ENCODE data around the gene MYF5. TPM values are rescaled to one million over a fixed set of nuclear protein-coding genes. Genes with fewer than 3 reads are reported as not detected.

Gene MYF5
- total RNA-seq, 1 donor from 2014 or later: not detected

DNA sequence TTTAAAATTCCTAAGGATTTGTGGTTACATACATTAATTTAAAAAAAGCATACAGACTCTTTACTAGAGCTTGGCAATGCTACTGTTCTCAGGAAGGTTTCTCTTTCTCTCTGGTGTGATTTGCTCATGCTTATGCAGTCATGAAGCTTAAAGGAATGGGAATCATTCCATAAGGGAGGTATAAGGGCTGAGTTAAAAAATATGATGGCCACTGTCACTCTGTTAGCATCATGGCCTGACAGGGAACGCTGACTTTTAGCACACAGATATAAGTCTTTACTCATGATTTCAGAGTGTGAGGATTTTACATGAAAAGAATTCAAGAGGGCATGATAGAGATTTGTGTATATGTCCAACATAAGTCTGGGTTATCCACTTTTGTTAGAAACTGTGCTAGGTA, 3.8 kb downstream of the MYF5 start:
- Mint-ChIP-seq H3K4me1 (ENCODE audit: unreplicated experiment) (no peaks in the 10 kb centered on the region), H3K27me3 (ENCODE audit: unreplicated experiment) (no peaks in the 10 kb centered on the region), H3K36me3 (ENCODE audit: low read depth, unreplicated experiment) (no peaks in the 10 kb centered on the region), H3K4me3 (ENCODE audit: unreplicated experiment) (no peak overlapping the region), H3K9me3 (ENCODE audit: unreplicated experiment) (no peaks in the 10 kb centered on the region), H3K27ac (ENCODE audit: unreplicated experiment) (no peak overlapping the region)
- TF ChIP-seq, protein P1, sequence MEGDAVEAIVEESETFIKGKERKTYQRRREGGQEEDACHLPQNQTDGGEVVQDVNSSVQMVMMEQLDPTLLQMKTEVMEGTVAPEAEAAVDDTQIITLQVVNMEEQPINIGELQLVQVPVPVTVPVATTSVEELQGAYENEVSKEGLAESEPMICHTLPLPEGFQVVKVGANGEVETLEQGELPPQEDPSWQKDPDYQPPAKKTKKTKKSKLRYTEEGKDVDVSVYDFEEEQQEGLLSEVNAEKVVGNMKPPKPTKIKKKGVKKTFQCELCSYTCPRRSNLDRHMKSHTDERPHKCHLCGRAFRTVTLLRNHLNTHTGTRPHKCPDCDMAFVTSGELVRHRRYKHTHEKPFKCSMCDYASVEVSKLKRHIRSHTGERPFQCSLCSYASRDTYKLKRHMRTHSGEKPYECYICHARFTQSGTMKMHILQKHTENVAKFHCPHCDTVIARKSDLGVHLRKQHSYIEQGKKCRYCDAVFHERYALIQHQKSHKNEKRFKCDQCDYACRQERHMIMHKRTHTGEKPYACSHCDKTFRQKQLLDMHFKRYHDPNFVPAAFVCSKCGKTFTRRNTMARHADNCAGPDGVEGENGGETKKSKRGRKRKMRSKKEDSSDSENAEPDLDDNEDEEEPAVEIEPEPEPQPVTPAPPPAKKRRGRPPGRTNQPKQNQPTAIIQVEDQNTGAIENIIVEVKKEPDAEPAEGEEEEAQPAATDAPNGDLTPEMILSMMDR (IDR thresholded peaks at IDR 0.05; ENCODE audit: unreplicated experiment): no peak
- no peak for DNase-seq (ENCODE audit: low spot score)

DNA sequence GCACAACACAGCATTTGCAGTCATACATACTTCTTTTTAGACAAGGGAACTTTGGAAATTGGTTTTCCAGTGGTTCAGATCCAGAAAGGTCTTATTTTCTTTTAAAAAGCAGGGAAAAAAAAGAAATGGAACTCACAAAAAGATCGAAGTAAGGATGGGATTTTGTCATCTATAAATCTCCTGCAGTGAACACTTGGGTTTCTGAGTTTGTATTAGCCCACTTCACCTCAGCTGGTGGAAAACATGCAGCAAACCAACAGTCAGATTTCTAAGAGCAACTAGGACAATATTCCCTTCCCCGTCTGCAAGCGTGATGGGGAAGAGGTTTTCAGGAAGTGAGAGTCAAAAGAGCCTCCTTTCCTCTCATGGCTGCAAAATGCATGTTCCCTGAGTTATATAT, 4.6 kb downstream of the MYF5 start:
- no peaks in the 10 kb centered on the region for H3K27me3 Mint-ChIP-seq (ENCODE audit: unreplicated experiment)

DNA sequence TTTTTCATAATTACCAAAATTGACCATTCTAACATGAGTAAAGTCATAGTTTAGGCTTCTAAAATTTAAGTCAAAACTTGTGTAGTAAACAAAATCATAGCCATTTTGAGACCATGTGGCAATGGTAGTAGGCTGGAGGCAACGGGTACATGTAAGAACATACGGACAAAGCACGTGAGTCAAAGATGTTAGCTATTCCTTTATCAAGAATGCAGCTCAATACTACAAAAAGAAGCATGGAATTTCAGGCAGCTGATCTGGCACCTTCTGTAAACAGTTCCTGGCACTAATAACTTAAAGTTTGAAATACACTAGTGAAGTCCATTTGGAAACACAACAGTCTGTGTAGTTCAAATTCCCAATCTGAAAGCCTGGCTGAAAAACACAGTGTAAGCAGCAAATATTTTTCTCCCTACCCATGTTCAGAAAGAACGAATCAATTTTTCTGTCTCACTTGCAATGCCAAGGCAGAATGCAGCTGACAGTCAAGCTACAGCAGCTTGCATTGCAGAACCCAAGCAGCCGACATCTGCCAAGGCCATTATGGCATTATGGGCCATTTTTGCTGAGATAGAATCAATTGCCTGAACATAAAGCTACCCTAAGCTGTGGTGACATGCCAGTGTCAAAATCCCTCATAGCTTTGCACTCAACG, 29.3 kb downstream of the MYF5 start:
- H3K9me3 Mint-ChIP-seq (ENCODE audit: unreplicated experiment): no peaks in the 10 kb centered on the region
- TF ChIP-seq, protein P1 (IDR thresholded peaks at IDR 0.05; ENCODE audit: unreplicated experiment): no peak
- no peak overlapping the region for H3K27ac Mint-ChIP-seq (ENCODE audit: unreplicated experiment)
- no peak for DNase-seq (ENCODE audit: low spot score)
- H3K4me1 Mint-ChIP-seq (ENCODE audit: unreplicated experiment): peaks cover 21% of the 10 kb centered on the region
- peaks cover 2% of the 10 kb centered on the region for H3K27me3 Mint-ChIP-seq (ENCODE audit: unreplicated experiment)
- no peak overlapping the region for H3K4me3 Mint-ChIP-seq (ENCODE audit: unreplicated experiment)
- H3K36me3 Mint-ChIP-seq (ENCODE audit: low read depth, unreplicated experiment): no peaks in the 10 kb centered on the region

More for the DNA sequence above, 4.6 kb downstream of the MYF5 start:
- Mint-ChIP-seq H3K4me1 (ENCODE audit: unreplicated experiment) (no peaks in the 10 kb centered on the region), H3K36me3 (ENCODE audit: low read depth, unreplicated experiment) (no peaks in the 10 kb centered on the region), H3K9me3 (ENCODE audit: unreplicated experiment) (no peaks in the 10 kb centered on the region), H3K27ac (ENCODE audit: unreplicated experiment) (no peak overlapping the region), H3K4me3 (ENCODE audit: unreplicated experiment) (no peak overlapping the region)
- TF ChIP-seq, protein P1 (IDR thresholded peaks at IDR 0.05; ENCODE audit: unreplicated experiment): no peak
- no peak for DNase-seq (ENCODE audit: low spot score)

DNA sequence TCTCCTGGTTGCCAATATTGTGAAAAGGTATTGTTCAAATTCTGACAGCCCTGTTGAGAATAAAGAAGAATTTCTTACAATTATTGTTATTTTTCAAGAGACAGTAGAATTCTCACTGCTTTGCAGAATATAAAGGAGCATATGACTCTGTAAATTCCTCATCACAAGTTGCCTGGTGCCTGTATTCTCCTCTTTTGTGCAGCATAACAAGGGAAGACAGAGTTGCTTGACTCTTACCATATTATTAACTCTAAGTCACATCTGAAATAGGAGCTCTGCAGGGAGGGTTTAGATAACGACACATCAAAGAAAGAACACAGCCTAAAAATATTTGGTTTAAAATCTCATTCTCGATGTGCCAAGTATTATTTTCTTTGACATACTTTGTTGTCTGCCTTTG, 31.1 kb downstream of the MYF5 start:
- Mint-ChIP-seq H3K27me3 (ENCODE audit: unreplicated experiment) (peaks cover 2% of the 10 kb centered on the region), H3K9me3 (ENCODE audit: unreplicated experiment) (no peaks in the 10 kb centered on the region), H3K4me3 (ENCODE audit: unreplicated experiment) (no peak overlapping the region), H3K4me1 (ENCODE audit: unreplicated experiment) (peaks cover 10% of the 10 kb centered on the region), H3K27ac (ENCODE audit: unreplicated experiment) (no peak overlapping the region), H3K36me3 (ENCODE audit: low read depth, unreplicated experiment) (no peaks in the 10 kb centered on the region)
- DNase-seq (ENCODE audit: low spot score): no peak
- TF ChIP-seq, protein P1 (IDR thresholded peaks at IDR 0.05; ENCODE audit: unreplicated experiment): no peak

DNA sequence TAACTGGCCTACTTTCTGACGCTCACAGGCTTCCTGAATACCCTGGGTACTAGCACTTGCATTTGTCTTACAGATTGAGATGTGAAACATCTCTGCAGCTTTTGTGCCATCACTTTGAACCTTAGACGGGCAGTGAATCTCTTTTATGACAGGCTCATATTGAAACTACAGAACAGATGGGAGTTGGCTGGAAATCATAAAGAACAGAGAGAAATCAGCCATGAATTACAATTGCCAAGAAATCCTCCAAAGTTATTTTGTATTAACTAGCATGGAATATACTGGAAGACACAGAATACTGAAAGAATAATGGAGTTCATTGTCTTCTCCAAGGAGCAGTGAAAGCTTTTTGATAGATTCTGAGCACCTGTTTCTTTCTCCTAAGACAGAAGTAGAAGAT, 32.7 kb downstream of the MYF5 start:
- TF ChIP-seq, protein P1 (IDR thresholded peaks at IDR 0.05; ENCODE audit: unreplicated experiment): no peak
- no peaks in the 10 kb centered on the region for H3K36me3 Mint-ChIP-seq (ENCODE audit: low read depth, unreplicated experiment)
- H3K27ac Mint-ChIP-seq (ENCODE audit: unreplicated experiment): no peak overlapping the region
- no peaks in the 10 kb centered on the region for H3K27me3 Mint-ChIP-seq (ENCODE audit: unreplicated experiment)
- H3K4me1 Mint-ChIP-seq (ENCODE audit: unreplicated experiment): peaks cover 4% of the 10 kb centered on the region
- no peaks in the 10 kb centered on the region for H3K9me3 Mint-ChIP-seq (ENCODE audit: unreplicated experiment)
- no peak for DNase-seq (ENCODE audit: low spot score)
- H3K4me3 Mint-ChIP-seq (ENCODE audit: unreplicated experiment): no peak overlapping the region
